HepG2 (cell line): ENCODE results near the gene PCLO. TPM values are rescaled to one million over a fixed set of nuclear protein-coding genes. Genes with fewer than 3 reads are reported as not detected.

Source experiments
- ATAC-seq: fragments of 200-7000 bp; cut with Tn5 transposase; 3 replicates; pipeline ENCODE4 v1.9.1; 2020; ENCODE audit warnings: mild to moderate bottlenecking, moderate library complexity
- BruUV-seq: library from RNA; stranded (reverse); fragments of 400-500 nt; replicated peaks from 2 replicates; lab custom pipeline; 2021; lab: Mats Ljungman, UMichigan
- CTCF ChIA-PET: fragments of 300-600 bp; formaldehyde crosslinking; extraction: SDS; loops from one replicate; lab custom pipeline; 2021; ENCODE audit warnings: low total read pairs, inconsistent platforms, low intra/inter-chr PET ratio; lab: Yijun Ruan, JAX
- POLR2A ChIA-PET: fragments of 350-600 bp; sonication (Branson Sonifier 250); formaldehyde crosslinking; loops from one replicate; lab custom pipeline; 2020; ENCODE audit warnings: antibody characterized with exemption, inconsistent platforms; lab: Yijun Ruan, JAX
- DNase-seq: peaks from one replicate; pipeline ENCODE4 v3.0.0-alpha.2; 2015; ENCODE audit warnings: low spot score
- FAIRE-seq: peaks from 3 replicates; lab custom pipeline; 2011; peaks lifted over from hg19 to GRCh38; lab: Jason Lieb, UNC
- H2AFZ ChIP-seq: one replicate; pipeline ENCODE4 v1.6.1; 2011; ENCODE audit warnings: low read length, inconsistent platforms
- H3K27ac ChIP-seq: fragments of 300-600 bp; 3 replicates; pipeline ENCODE4 v1.8.0; 2011; ENCODE audit warnings: mixed run types, mild to moderate bottlenecking, mixed read lengths, low read length, inconsistent platforms; ENCODE audit not compliant: insufficient read depth; ENCODE audit errors: extremely low read length
- H3K27me3 ChIP-seq, 2 experiments: fragments of 200-600 bp in 1 of 2; 2 replicates in 1 of 2; 3 replicates in 1 of 2; pipeline versions ENCODE4 v1.6.0 to v1.8.0; 2011; ENCODE audit warnings: low read length in 2 of 2, mild to moderate bottlenecking in 2 of 2, moderate library complexity in 2 of 2, inconsistent platforms in 1 of 2; ENCODE audit not compliant: insufficient read depth in 2 of 2, control insufficient read depth in 1 of 2
- H3K36me3 ChIP-seq, 2 experiments: fragments of 200-600 bp in 1 of 2; replicated peaks in 1 of 2; 2 replicates in 1 of 2; 3 replicates in 1 of 2; pipeline versions ENCODE4 v1.5.1 to v1.8.0; 2011; ENCODE audit warnings: low read length in 2 of 2, inconsistent platforms in 1 of 2; ENCODE audit not compliant: insufficient read depth in 2 of 2, control insufficient read depth in 1 of 2
- H3K4me1 ChIP-seq: 2 replicates; pipeline ENCODE4 v1.5.1; 2012; ENCODE audit warnings: low read length, inconsistent platforms; ENCODE audit not compliant: insufficient read depth
- H3K4me2 ChIP-seq: 2 replicates; pipeline ENCODE4 v1.6.0; 2011; ENCODE audit warnings: low read depth, low read length, inconsistent platforms
- H3K4me3 ChIP-seq, 3 experiments: fragments of 200-600 bp in 1 of 3; sonication (generic), shearing (Covaris generic) in 1 of 3; replicated peaks in 1 of 3; 2 replicates each; pipeline ENCODE4 v1.5.1; 2011 to 2016; ENCODE audit warnings: low read length in 3 of 3, inconsistent platforms in 2 of 3, low read depth in 2 of 3, mild to moderate bottlenecking in 2 of 3, control low read depth in 1 of 3, mixed read lengths in 1 of 3; ENCODE audit not compliant: insufficient read depth in 1 of 3
- H3K79me2 ChIP-seq: one replicate; pipeline ENCODE4 v1.6.1; 2011; ENCODE audit warnings: low read length, inconsistent platforms; ENCODE audit not compliant: insufficient read depth
- H3K9ac ChIP-seq: 2 replicates; pipeline ENCODE4 v1.6.0; 2011; ENCODE audit warnings: mild to moderate bottlenecking, low read depth, low read length, inconsistent platforms; ENCODE audit not compliant: insufficient read depth
- H3K9me3 ChIP-seq: 2 replicates; pipeline ENCODE4 v1.5.1; 2012; ENCODE audit warnings: mild to moderate bottlenecking, low read length
- H4K20me1 ChIP-seq: 2 replicates; pipeline ENCODE4 v1.6.0; 2011; ENCODE audit warnings: inconsistent platforms, mild to moderate bottlenecking, low read length, moderate library complexity; ENCODE audit not compliant: insufficient read depth
- CEBPB ChIP-seq: IDR thresholded peaks from 2 replicates; pipeline ENCODE4 v1.6.1; 2011; ENCODE audit warnings: low read depth, low read length, improper control_type of control experiment, borderline replicate concordance
- DNMT1 ChIP-seq: sonication (generic); formaldehyde crosslinking; IDR thresholded peaks from 2 replicates; pipeline ENCODE4 v1.5.1; 2020; ENCODE audit warnings: mild to moderate bottlenecking, missing genetic modification reagents
- NAIF1 ChIP-seq: sonication (generic); formaldehyde crosslinking; IDR thresholded peaks from 2 replicates; pipeline ENCODE4 v1.5.0; 2020; ENCODE audit warnings: mild to moderate bottlenecking, missing genetic modification reagents, borderline replicate concordance
- NCOA2 ChIP-seq: sonication (generic); formaldehyde crosslinking; IDR thresholded peaks from 2 replicates; pipeline ENCODE4 v1.8.0; 2022; ENCODE audit warnings: inconsistent platforms
- NFKB2 ChIP-seq: sonication (generic); formaldehyde crosslinking; IDR thresholded peaks from 2 replicates; pipeline ENCODE4 v1.4.0; 2020; ENCODE audit warnings: missing genetic modification reagents, borderline replicate concordance
- RFX5 ChIP-seq: IDR thresholded peaks from 2 replicates; pipeline ENCODE4 v1.6.1; 2011; ENCODE audit warnings: low read depth, low read length, improper control_type of control experiment
- SOX13 ChIP-seq, 3 experiments: fragments of 450-650 bp in 1 of 3; sonication (generic) in 1 of 3; formaldehyde crosslinking in 1 of 3; IDR thresholded peaks in 2 of 3; conservative IDR thresholded peaks in 1 of 3; 2 replicates each; pipeline versions ENCODE4 v1.5.0 to v1.6.1; 2016 to 2020; ENCODE audit warnings: antibody characterized with exemption in 1 of 3, mild to moderate bottlenecking in 1 of 3, missing compliant biosample characterization in 1 of 3, missing genetic modification reagents in 1 of 3, moderate library complexity in 1 of 3
- WGBS: methylation state at CpG from one replicate; pipeline ENCODE4 v1.1.6; 2017; ENCODE audit warnings: low lambda C conversion rate; 5-methylcytosine and 5-hydroxymethylcytosine counted together
- in situ Hi-C: cut with HindIII; loops from 2 replicates; pipeline ENCODE4 v1.10.0; 2017; ENCODE audit warnings: low pct_unique_long_range_greater_than_20kb; ENCODE audit not compliant: extremely low pct_ligation_motif_present
- intact Hi-C: fragments of 100-400 bp; cut with micrococcal nuclease; formaldehyde crosslinking; loops from one replicate; pipeline ENCODE4 v1.10.0; 2022; ENCODE audit not compliant: unreplicated experiment
- polyA plus RNA-seq, 8 experiments: library from polyadenylated mRNA; depleted of rRNA in 3 of 8; stranded (reverse) in 7 of 8; unstranded in 1 of 8; fragments of >200 nt; fragmentation: Illumina TruSeq in 4 of 8; extraction: Trizol in 4 of 8; gene quantifications; 2 replicates each; pipeline versions ENCODE4 v1.2.1 to v1.2.3, GENCODE V29; 2011 to 2016; ENCODE audit warnings: low read depth in 4 of 8, missing spikeins in 1 of 8, mixed read lengths in 1 of 8; ENCODE audit not compliant: insufficient read depth in 1 of 8
- total RNA-seq, 5 experiments: library from RNA; depleted of rRNA; stranded (reverse); fragments of >200 nt; fragmentation: Illumina TruSeq; extraction: Trizol; gene quantifications; 2 replicates each; pipeline ENCODE4 v1.2.3, GENCODE V29; 2016; ENCODE audit warnings: low read depth in 1 of 5
- TF ChIP-seq, protein P1 (sequence below): IDR thresholded peaks from 2 replicates; pipeline ENCODE4 v1.4.0; 2020; ENCODE audit warnings: mild to moderate bottlenecking, missing genetic modification reagents

PCLO gene
- total and polyA plus RNA-seq, 2 of the 13 experiments (the other 11 are each of a cell fraction or from before 2014, with no cell fraction given) = 0.07 to 0.29 TPM

DNA sequence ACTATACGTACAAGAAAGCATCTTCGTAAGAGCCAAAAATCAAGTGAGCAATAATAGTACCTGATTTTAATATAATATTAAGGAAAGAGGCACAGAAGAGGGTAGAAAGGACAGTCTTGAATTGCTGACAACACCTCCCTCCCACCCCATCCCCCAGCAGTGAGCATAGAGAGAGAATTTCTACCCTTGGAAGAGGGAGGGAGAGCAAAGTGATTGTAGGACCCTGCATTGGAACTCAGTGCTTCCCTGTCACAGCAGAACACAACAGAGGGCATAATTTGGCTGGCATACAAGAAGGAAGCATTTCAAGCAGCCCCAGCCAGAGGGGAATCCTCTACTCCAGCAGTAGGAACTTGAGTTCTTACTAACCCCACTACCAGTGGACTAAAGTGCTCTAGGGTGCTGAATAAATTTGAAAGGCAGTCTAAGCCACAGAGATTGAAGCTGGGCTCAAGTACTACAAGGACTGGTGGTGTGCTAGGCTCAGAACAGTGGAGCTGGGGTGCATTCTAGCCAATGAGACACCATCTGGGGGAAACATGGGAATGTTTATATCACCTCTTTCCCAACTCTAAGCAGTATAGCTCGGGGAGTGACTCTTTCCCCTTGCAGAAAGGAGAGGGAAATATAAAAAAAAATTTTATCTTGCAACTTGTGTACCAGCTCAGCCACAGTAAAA, 44.2 kb downstream of the PCLO start:
- no peak for TF ChIP-seq SOX13 (IDR thresholded peaks at IDR 0.05)
- TF ChIP-seq SOX13 (CRISPR knock-in tag; conservative IDR thresholded peaks at IDR 0.05 in 1 of 2, IDR thresholded peaks at IDR 0.05 in 1 of 2) = no peak
- TF ChIP-seq NCOA2 (CRISPR knock-in tag) = no peak
- no peak for TF ChIP-seq NFKB2 (CRISPR knock-in tag)
- TF ChIP-seq DNMT1 (CRISPR knock-in tag) = no peak
- ChIA-PET CTCF (no interaction called here), POLR2A (no interaction called here)
- no peak overlapping the region for H2AFZ ChIP-seq
- no peaks in the 10 kb centered on the region for H3K36me3 ChIP-seq
- intact Hi-C loops = no loop called here
- in situ Hi-C loops = no loop called here
- DNase-seq = no peak
- H3K27ac ChIP-seq = no peak overlapping the region
- H3K27me3 ChIP-seq = no peaks in the 10 kb centered on the region
- no peaks in the 10 kb centered on the region for H4K20me1 ChIP-seq
- no peak overlapping the region for H3K4me3 ChIP-seq
- no peak overlapping the region for H3K4me2 ChIP-seq
- no TSS peak for BruUV-seq
- no peak for ATAC-seq
- 28% methylated on average over 3 of the region's 3 CpGs for WGBS
- no peak for FAIRE-seq
- H3K4me1 ChIP-seq = no peaks in the 10 kb centered on the region
- no peaks in the 10 kb centered on the region for H3K79me2 ChIP-seq
- H3K9ac ChIP-seq = no peak overlapping the region
- peaks cover 5% of the 10 kb centered on the region; the same call in 1 of the 2 replicates for H3K9me3 ChIP-seq

DNA sequence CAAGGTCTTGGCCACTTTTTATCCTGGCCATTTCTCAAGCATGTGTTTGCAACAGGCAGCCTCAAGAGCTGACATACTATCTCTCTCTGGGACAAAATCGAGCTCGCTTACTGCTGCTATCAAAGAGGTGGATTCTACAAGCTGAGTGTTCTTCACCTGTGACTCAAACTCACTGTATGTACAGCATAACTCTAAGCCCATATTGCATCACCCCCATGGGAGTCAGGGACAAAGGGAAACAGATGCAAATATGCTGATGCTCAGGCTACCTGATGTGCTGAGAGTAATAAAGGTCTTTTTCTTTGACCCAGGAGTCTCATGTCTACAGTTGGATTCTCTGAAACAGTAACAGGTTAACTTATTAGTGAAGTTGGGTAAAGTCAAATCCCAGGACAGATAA, 45.2 kb downstream of the PCLO start:
- TF ChIP-seq CEBPB (peak; percentile 46; the same call in 1 of the 2 replicates), RFX5 (no peak), NAIF1 (CRISPR knock-in tag) (no peak)
- TF ChIP-seq, protein P1, sequence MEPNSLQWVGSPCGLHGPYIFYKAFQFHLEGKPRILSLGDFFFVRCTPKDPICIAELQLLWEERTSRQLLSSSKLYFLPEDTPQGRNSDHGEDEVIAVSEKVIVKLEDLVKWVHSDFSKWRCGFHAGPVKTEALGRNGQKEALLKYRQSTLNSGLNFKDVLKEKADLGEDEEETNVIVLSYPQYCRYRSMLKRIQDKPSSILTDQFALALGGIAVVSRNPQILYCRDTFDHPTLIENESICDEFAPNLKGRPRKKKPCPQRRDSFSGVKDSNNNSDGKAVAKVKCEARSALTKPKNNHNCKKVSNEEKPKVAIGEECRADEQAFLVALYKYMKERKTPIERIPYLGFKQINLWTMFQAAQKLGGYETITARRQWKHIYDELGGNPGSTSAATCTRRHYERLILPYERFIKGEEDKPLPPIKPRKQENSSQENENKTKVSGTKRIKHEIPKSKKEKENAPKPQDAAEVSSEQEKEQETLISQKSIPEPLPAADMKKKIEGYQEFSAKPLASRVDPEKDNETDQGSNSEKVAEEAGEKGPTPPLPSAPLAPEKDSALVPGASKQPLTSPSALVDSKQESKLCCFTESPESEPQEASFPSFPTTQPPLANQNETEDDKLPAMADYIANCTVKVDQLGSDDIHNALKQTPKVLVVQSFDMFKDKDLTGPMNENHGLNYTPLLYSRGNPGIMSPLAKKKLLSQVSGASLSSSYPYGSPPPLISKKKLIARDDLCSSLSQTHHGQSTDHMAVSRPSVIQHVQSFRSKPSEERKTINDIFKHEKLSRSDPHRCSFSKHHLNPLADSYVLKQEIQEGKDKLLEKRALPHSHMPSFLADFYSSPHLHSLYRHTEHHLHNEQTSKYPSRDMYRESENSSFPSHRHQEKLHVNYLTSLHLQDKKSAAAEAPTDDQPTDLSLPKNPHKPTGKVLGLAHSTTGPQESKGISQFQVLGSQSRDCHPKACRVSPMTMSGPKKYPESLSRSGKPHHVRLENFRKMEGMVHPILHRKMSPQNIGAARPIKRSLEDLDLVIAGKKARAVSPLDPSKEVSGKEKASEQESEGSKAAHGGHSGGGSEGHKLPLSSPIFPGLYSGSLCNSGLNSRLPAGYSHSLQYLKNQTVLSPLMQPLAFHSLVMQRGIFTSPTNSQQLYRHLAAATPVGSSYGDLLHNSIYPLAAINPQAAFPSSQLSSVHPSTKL = no peak
- no peak overlapping the region for H2AFZ ChIP-seq
- H3K36me3 ChIP-seq = no peaks in the 10 kb centered on the region
- H4K20me1 ChIP-seq = no peaks in the 10 kb centered on the region
- H3K9ac ChIP-seq = no peak overlapping the region
- no peak overlapping the region for H3K27ac ChIP-seq
- ChIA-PET POLR2A (no interaction called here), CTCF (no interaction called here)
- DNase-seq (no peak), FAIRE-seq (no peak), ATAC-seq (no peak)
- intact Hi-C loops (no loop called here), in situ Hi-C loops (no loop called here)
- H3K4me2 ChIP-seq = no peak overlapping the region
- no TSS peak for BruUV-seq
- no peaks in the 10 kb centered on the region for H3K79me2 ChIP-seq
- H3K4me3 ChIP-seq = no peak overlapping the region
- peaks cover 5% of the 10 kb centered on the region; the same call in 1 of the 2 replicates for H3K9me3 ChIP-seq
- 11% methylated on average over 2 of the region's 2 CpGs for WGBS
- H3K27me3 ChIP-seq = no peaks in the 10 kb centered on the region
- H3K4me1 ChIP-seq = no peaks in the 10 kb centered on the region
